ENCODE measurements around the gene KRT79.
A peak's percentile ranks its signal among the peaks of the same experiment; 100 is the strongest.

KRT79 gene

DNA sequence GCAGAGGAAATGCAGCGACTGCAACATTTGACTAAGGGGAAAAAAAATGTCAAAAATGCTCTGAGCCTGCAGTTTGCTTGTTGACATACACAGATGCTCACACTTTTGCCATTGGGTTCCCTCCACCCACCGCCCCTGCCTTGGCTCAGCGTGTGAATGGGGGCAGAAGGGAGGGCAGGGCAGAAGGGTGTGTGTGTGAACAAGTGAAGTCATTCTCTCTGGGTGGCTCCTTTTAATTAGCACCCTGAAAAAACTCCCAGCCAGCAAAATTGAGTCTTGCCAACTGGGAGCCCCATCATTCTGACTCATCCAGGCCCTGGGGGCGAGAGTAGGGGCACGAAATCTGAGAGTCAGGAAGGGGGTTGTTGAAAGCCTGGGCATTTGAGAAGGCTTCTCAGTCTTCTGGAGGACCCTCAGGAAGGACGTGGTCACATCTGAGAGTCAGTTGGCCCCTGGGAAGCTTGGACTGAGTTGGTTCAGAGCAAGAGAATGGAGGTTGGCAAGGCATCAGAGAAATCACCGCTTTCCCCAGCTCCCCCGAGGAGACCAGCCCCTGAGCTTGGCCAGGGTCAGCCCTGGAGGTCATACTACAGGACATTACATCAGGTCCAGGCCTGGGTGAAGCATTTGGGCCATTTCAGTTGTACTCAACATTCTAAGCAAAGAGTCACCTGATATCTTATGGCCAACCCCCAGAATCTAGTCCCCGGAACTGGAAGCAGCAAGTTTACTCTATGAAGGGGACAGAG lies 37.4 kb upstream of the KRT79 start:
- TF ChIP-seq, protein P1, sequence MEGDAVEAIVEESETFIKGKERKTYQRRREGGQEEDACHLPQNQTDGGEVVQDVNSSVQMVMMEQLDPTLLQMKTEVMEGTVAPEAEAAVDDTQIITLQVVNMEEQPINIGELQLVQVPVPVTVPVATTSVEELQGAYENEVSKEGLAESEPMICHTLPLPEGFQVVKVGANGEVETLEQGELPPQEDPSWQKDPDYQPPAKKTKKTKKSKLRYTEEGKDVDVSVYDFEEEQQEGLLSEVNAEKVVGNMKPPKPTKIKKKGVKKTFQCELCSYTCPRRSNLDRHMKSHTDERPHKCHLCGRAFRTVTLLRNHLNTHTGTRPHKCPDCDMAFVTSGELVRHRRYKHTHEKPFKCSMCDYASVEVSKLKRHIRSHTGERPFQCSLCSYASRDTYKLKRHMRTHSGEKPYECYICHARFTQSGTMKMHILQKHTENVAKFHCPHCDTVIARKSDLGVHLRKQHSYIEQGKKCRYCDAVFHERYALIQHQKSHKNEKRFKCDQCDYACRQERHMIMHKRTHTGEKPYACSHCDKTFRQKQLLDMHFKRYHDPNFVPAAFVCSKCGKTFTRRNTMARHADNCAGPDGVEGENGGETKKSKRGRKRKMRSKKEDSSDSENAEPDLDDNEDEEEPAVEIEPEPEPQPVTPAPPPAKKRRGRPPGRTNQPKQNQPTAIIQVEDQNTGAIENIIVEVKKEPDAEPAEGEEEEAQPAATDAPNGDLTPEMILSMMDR (IDR thresholded peaks at IDR 0.05; ENCODE audit: unreplicated experiment in 3 of 3), result no peak
- no peaks in the 10 kb centered on the region for H3K9me3 Mint-ChIP-seq
- H3K27me3 Mint-ChIP-seq (ENCODE audit: low read depth), result peaks cover 33% of the 10 kb centered on the region
- H3K27ac Mint-ChIP-seq, result peak overlapping the region; percentile 61 to 90 (median 66)
- H3K36me3 Mint-ChIP-seq (ENCODE audit: low read depth), result no peaks in the 10 kb centered on the region
- H3K4me3 Mint-ChIP-seq, result peak overlapping the region in 1 of 3 experiments; percentile 35
- H3K4me1 Mint-ChIP-seq, result peaks cover 32% of the 10 kb centered on the region

DNA sequence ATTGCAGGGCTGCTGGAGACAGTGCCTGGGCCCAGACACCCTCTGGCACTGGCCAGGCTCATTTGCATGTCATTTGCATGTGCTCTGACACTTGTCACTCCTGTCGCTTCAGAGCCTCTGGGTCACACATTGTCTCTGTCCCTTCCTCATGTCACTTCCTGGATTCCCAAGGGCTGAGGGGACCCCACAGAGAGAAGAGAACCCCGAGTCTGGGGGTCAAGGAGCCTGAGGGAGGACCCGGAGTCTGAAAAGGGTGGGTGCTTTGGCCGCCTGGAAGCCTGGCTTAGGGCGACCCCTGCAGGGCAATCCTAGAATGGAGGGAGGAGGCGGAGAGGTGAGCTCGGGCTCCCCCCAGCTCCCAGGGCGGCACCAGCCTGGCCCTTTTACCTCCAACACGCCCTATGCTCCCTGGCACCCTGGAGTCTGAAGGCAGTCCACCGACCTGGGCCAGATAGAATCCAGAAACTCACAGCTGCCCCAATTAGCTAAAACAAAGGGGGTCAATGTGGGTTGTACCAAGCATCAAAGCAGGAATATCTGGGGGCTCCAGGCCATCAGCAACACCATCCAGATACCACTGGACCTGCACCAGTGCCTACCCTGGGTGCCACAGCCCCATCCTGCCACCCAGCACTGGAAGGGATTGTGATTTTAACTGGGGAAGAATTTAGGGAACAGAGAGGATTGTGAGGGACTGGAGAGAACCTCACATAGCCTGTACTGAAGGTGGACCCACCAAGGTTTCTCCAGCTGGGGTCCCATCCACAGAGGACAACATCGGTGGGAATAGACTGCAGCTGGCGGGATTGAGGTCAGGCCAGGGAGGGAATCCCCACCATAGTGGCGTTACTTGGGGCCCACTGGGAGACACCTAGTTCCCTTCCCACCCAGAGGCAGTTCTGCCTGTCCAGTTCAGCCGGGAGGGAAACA lies 36.5 kb upstream of the KRT79 start:
- H3K27ac Mint-ChIP-seq, result peak overlapping the region; percentile 61 to 90 (median 62)
- TF ChIP-seq, protein P1 (IDR thresholded peaks at IDR 0.05; ENCODE audit: unreplicated experiment in 3 of 3), result peak; percentile 57 to 70 (median 62)
- peak overlapping the region in 1 of 3 experiments; percentile 35 for H3K4me3 Mint-ChIP-seq
- no peaks in the 10 kb centered on the region for H3K36me3 Mint-ChIP-seq (ENCODE audit: low read depth)
- H3K4me1 Mint-ChIP-seq, result peaks cover 26% of the 10 kb centered on the region
- H3K27me3 Mint-ChIP-seq (ENCODE audit: low read depth), result peaks cover 33% of the 10 kb centered on the region
- H3K9me3 Mint-ChIP-seq, result no peaks in the 10 kb centered on the region

DNA sequence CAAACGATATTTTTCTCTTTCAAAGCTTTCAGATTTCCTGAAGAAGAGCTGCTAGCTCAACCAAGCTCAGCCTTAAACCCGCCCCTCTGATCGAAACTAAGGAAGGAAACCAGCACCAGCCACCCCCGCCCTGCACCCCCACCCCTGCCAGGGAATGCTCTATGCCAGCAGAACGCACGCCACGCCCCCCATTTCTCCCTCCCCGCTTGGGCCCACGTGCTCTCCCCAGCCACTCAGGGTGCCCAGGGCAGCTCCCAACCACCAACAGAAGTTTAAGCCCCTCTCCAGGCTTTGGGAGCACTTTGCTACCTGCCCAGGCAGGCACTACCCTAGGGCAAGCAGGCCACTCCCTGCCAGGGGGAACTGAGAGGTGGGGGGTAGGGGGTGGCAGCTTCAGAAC lies 33.5 kb upstream of the KRT79 start:
- Mint-ChIP-seq H3K36me3 (ENCODE audit: low read depth) (no peaks in the 10 kb centered on the region), H3K9me3 (no peaks in the 10 kb centered on the region), H3K27ac (no peak overlapping the region), H3K27me3 (ENCODE audit: low read depth) (peaks cover 15% of the 10 kb centered on the region), H3K4me1 (peaks cover 15% of the 10 kb centered on the region), H3K4me3 (no peak overlapping the region)
- TF ChIP-seq, protein P1 (IDR thresholded peaks at IDR 0.05; ENCODE audit: unreplicated experiment in 3 of 3), result no peak

DNA sequence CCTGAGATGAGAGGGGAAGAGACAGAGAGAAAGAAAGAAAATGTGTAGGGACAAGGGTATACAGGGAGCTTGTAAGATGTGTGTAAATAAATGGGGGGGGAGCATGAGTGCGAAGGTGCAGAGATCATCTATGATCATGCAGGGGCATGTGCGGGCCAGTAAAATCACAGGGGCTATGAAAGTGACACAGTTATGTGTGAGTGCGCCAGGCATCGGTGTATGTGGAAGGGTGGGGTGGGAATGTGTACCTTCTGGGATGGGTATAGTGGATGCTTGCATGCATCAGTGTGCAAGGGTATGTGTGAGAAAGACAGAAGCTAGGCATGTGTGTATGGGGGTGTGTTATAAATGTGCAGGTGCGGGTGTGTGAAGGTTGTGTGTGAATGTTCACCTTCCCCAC lies 33.0 kb upstream of the KRT79 start:
- H3K27me3 Mint-ChIP-seq (ENCODE audit: low read depth), result peaks cover 10% of the 10 kb centered on the region
- H3K27ac Mint-ChIP-seq, result no peak overlapping the region
- TF ChIP-seq, protein P1 (IDR thresholded peaks at IDR 0.05; ENCODE audit: unreplicated experiment in 3 of 3), result no peak
- H3K4me3 Mint-ChIP-seq, result no peak overlapping the region
- H3K4me1 Mint-ChIP-seq, result peaks cover 15% of the 10 kb centered on the region
- no peaks in the 10 kb centered on the region for H3K9me3 Mint-ChIP-seq
- H3K36me3 Mint-ChIP-seq (ENCODE audit: low read depth), result no peaks in the 10 kb centered on the region

DNA sequence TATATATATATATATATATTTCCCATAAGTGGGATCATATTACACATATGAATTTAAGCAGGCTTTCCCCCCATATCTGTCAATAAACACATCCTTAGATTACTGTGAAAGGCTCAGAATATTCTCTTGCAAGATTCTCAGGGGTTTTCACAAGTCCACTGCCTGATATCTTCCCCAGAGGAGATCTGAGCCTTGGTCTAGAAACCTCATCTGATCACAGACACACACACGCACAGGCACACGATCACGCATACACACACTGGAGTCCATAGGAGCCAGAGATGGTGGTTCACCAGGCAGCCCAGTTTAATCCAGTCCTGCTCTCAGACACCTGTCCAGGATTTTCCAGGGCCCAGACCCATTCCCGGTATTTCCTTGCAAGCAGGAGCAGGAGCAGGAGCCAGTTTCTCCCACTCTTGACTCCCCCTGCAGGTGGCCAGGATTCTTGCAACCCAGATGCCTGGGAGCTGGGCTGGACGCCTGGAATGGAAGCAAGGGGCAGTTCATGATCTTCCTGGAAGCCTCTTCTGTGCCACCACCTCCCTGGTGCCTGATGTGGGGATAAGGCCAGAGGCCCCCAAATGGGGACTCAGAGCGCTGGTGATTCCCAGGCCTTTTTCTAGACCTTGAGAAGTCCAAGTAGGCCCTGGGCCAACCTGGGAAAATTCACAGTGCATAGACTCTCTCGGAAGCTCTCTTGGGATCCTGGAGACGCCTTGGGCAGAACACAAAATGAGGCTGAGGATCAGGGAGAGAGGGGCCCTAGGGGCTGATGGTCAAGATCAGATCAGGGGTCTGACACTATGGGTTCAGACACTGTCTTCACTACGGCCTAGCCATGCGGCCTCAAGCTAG lies 31.2 kb upstream of the KRT79 start:
- peaks cover 5% of the 10 kb centered on the region for H3K4me1 Mint-ChIP-seq
- peaks cover 12% of the 10 kb centered on the region for H3K27me3 Mint-ChIP-seq (ENCODE audit: low read depth)
- H3K4me3 Mint-ChIP-seq, result no peak overlapping the region
- no peaks in the 10 kb centered on the region for H3K36me3 Mint-ChIP-seq (ENCODE audit: low read depth)
- H3K9me3 Mint-ChIP-seq, result no peaks in the 10 kb centered on the region
- TF ChIP-seq, protein P1 (IDR thresholded peaks at IDR 0.05; ENCODE audit: unreplicated experiment in 3 of 3), result peak; percentile 67 to 83 (median 79)
- no peak overlapping the region for H3K27ac Mint-ChIP-seq

Data from nephron (organoid).